ENCODE measurements around the gene IKZF3.
"Not testable (repeated sequence)": the region's sequence is repeated elsewhere in the genome, so short reads cannot be mapped to it uniquely, and the experiment has no call there.

The IKZF3 gene

DNA sequence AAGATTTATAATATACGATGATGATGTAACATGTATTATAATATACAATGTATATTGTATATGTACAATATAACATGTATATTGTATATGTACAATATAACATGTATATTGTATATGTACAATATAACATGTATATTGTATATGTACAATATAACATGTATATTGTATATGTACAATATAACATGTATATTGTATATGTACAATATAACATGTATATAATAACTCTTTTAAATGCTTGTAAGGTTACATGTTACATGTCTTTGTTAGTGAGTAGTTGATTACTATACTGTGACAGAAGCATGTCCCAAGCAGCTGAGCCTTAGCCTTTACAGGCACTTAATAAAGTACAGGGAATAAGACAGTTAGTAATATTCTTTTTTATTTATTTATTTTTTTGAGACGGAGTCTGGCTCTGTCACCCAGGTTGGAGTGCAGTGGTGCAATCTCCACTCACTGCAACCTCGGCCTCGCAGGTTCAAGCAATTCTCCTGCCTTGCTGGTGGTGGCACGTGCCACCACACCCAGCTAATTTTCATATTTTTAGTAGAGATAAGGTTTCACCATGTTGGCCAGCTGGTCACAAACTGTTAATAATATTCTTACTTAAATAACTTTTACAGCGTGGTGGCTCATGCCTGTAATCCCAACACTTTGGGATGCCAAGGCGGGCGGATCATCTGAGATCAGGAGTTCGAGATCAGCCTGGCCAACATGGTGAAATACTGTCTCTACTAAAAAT is 8.0 kb downstream of the IKZF3 start:
- DNase-seq (ENCODE audit: low spot score): not testable (repeated sequence)

DNA sequence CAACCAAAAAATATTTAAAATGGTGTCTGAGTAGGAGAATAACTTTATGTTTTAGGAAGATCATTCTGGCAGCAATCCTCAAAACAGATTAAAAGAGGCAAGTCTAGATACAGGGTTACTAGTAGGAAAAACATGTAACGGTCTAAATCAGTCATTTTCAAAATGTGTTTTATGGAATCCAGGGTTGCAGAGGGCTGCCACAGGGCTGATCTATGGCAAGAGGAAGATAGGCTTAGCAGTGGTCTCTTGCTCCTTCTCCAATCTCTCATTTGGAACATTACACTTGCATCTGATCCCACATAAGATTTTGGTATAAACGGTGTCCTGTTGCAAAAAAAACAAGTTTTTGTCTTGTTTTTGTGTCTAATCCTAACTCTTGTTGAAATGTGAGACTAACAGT is 9.2 kb downstream of the IKZF3 start:
- DNase-seq (ENCODE audit: low spot score): no peak

DNA sequence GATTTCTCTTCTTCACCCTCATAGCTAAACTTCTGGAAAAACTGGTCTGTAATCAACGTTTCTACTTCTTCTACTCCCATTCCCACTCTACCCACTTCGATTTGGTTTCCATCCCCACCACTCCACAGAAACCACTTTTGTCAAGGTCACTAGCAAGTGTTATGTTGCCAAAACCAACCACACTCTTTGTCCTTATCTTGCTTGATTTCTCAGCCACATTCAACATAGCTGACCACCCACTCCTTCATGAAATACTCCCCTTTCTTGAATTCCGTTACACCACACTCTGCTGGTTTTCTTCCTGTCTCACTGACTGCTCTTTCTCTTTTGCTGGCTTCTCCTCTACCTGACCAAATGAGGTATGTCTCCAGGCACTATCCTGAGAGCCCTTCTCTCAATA is 11.9 kb downstream of the IKZF3 start:
- DNase-seq (ENCODE audit: low spot score): no peak

DNA sequence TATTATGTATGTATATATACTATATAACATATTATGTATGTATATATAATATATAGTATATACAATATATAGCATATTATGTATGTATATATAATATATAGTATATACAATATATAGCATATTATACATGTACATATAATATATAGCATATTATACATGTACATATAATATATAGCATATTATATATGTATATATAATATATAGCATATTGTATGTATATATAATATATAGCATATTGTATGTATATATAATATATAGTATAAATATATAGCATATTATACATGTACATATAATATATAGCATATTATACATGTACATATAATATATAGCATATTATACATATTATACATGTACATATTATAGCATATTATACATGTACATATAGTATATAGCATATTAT is 13.9 kb downstream of the IKZF3 start:
- DNase-seq (ENCODE audit: low spot score): not testable (repeated sequence)

DNA sequence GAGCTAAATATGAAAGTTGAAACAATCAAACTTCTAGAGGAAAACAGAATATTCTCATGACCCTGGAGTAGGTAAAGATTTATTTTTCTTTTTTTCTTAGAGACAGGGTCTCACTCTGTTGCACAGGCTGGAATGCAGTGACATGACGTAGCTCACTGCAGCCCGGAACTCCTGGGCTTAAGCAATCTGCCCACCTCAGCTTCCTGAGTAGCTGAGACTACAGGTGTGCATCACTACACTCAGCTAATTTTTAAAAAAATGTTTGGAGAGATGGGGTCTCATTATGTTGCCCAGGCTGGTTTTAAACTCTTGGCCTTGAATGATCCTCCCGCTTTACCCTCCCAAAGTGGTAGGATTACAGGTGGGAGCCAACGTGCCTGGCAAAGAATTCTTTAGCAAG is 15.5 kb downstream of the IKZF3 start:
- no peak for DNase-seq (ENCODE audit: low spot score)

DNA sequence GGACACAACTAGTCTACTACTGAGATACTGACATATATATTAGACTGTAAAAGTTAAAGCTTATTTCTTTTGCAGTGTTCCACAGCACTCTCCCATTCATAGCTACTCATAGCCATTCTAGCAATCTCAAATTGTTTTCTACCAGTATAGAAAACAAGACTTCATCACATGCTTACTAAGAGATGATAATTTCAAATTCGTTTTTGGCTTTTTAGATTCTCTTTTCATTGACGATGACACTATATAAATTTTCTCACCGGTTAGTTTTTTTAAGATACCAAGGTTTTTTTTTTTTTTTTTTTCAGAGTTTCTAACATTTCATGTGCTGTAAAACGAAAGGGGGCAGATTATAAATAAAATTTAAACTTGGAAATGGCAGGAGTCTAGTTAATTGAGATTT is 17.9 kb downstream of the IKZF3 start:
- no peak for DNase-seq (ENCODE audit: low spot score)

DNA sequence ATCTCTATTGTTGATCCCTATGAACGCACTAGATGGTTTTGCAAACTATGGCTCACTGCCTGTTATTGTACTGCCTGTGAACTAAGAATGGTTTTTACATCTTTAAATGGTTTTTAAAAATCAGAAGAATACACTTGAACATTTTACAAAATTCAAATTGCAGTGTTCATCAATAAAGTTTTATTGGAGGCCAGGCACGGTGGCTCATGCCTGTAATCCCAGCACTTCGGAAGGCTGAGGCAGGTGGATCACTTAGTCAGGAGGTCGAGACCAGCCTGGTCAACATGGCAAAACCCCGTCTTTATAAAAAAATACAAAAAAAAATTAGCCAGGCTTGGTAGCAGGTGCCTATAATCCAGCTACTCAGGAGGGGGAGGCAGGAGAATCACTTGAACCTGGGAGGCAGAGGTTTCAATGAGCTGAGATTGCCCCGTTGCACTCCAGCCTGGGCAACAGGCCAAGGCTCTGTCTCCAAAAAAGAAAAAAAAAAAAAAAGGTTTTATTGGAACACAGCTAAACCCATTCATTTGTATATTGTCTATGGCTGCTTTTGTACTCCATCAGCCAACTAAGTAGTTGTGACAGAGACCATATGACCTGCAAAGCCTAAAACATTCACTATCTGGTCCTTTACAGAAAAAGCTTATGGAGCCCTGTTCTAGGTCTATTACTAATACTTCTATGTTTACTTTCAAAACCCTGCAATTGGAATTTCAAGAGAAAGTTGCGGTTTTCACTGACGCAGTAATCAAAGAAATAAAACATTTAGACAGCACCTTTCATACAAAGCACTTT is 18.9 kb downstream of the IKZF3 start:
- DNase-seq (ENCODE audit: low spot score): no peak

DNA sequence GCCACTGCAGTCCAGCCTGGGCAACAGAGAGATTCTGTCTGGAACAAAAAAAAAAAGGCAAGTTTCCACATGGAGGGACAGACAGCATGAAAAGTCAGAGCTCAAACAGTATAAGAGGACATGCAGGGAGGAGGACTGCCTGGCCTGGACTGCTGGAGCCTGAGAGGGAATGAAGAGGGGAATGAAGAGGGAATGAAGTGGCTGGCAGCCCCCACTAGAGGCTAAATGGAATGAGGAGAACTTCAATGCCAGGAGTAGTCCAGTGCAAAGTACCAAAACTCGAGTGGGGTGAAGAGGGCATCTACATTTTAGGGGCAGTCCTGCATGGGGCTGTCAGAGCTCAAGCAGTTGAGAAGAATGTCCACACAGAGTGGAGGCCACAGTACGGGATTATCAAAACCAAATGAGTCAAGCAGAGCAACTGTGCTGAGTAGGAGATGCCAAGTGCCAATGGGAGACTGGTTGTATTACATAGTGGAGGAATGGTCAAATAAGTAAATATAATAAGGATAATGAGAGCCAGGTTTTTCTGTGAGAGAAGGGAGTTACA is 22.9 kb downstream of the IKZF3 start:
- no peak for DNase-seq (ENCODE audit: low spot score)

DNA sequence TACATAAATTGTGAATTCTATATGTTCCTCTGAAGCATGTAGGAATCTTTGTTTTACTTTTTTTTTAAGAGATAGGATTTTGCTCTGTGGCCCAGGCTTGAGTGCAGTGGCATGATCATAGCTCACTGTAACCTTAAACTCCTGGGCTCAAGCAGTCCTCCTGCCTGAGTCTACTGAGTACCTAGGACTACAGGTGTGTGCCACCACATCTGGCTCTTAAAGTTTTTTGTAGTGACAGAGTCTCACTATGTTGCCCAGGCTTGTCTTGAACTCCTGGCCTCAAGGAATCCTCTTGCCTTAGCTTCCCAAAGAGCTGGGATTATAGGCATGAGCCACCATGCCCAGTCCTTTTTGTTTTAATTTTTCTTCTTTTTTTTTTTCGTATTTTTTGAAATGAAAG is 25.3 kb downstream of the IKZF3 start:
- DNase-seq (ENCODE audit: low spot score): no peak

DNA sequence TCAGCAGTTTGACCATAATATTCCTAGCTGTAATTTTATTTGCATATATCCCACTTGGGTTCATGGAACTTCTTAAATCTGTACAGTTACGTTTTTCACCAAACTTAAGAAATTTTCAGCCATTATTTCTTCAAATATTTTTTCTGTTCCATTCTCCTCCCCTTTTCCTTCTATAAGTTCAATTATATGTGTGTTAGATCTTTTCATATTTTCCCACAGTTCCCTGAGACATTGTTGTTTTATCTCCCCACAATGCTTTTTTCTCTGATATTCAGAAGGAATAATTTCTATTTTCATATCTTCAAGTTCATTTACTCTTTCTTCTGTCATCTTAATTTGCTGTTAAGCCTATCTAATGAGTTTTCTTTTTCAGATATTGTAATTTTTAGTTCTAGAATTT is 26.1 kb downstream of the IKZF3 start:
- DNase-seq (ENCODE audit: low spot score): no peak

DNA sequence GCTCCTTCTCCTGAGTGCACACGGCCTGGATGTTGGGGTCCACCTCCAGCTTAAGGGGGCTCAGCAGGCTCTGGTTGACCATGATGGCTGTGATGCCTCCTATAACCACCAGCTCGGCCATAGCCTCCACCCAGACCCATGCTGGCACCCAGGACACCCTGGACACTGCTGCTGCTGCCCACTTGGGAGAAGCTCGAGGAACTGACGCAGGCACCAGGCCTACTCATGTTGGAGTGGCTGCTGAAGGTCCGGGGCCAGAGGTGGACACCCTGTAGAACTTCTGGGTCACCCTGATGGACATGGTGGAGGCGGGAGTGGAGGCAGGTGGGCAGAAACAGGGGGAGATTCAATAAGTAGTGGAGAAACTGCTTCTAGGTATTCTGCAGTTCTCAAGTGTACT is 28.0 kb downstream of the IKZF3 start:
- DNase-seq (ENCODE audit: low spot score): no peak

DNA sequence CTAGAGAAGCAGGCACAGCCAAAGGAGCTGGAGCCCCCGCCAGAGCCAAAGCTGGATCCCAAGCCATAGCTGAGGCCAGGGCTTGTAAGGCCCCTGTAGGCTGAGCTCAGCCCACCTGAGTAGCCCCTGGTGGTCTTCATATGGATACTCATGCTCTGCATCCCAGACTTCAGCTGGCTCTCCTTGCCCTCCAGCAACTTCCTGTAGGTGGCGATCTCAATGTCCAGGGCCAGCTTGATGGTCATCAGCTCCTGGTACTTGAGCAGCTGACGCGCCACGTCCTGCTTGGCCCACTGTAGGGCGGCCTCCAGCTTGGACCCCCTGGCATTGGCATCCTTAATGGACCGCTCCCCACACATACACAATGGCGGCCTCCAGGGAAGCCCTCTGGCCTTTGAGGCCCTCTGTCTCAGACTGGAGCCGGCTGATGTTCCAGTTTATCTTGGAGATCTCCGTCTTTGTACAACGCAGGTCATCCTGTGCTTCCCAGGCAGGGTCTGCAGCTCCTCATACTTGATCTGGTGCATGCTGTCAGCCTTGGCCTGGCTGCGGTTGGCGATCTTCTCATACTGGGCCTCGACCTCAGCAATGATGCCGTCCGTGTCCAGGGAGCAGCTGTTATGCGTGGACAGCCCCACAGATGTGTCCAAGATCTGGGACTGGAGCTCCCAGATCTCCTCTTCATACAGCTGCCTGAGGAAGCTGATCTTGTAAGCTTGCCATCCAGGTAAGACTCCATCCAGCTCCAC is 28.9 kb downstream of the IKZF3 start:
- DNase-seq (ENCODE audit: low spot score): no peak

DNA sequence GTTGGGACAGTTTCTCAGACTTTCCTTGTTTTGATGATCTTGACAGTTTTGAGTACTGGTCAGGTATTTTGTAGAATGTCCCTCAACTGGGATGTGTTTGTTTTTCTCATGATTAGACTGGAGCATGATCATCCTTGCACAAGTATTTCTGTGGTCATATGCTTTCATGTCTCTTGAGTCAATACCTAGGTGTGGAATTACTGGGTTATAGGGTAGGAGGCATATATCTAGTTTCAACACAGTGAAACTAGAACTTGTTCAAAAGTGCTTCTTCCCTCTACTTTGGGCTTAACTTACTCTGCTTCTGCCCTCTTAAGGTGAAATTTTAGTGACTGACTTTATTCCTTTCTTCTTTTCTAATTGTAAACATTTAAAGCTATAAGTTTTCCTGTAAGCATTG is 30.1 kb downstream of the IKZF3 start:
- DNase-seq (ENCODE audit: low spot score): no peak

DNA sequence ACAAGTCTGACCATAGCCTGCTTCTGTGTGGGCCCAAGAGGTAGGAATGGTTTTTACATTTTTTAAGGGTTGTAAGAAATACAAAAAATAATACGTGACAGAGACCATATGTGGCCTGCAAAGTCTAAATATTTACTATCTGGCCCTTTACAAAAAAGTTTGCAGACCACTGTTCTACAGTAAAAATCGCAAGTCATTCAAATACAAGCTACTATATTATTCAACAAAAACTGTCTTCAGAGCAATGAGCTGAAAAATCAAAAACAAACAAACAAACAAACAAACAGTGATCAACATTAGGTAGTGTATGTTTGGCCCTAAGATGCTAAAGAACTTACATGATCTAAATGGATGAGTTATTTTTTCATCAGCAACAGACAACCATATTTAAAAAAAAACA is 32.5 kb downstream of the IKZF3 start:
- no peak for DNase-seq (ENCODE audit: low spot score)

DNA sequence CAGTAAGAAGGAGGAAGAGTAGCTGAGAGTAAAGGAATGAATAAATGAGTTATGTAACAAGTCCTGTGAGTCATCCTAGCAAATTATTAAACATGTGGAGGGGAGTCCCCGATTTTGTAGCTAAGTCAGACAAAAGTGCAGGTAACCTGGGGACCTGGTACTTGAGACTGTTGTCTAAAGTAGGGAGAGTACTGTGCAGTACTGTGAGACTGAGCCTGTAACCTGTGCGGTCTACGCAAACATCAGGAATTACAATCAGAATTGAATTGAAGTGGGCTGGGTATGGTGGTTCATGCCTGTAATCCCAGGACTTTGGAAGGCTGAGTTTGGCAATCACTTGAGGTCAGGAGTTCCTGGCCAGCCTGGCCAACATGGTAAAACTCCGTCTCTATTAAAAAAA is 35.7 kb downstream of the IKZF3 start:
- no peak for DNase-seq (ENCODE audit: low spot score)

DNA sequence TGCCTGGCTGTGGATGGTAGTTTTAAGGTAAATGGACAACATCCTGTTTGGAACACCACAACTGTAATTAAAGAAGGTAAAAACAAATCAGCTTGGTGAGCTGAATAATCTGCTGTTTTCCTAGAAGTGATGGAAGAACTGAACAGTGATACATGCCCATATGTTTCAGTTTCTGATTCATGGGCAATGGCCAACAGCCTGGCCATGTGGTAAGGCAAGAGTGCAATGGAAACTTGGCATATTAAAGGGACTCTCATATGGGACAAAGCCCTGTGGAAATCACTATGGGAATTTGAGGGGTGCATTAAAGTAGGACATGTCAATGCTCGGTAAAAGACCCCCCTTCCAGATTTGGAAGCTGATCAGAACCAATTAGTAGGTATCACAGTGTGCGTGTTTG is 37.8 kb downstream of the IKZF3 start:
- DNase-seq (ENCODE audit: low spot score): no peak

DNA sequence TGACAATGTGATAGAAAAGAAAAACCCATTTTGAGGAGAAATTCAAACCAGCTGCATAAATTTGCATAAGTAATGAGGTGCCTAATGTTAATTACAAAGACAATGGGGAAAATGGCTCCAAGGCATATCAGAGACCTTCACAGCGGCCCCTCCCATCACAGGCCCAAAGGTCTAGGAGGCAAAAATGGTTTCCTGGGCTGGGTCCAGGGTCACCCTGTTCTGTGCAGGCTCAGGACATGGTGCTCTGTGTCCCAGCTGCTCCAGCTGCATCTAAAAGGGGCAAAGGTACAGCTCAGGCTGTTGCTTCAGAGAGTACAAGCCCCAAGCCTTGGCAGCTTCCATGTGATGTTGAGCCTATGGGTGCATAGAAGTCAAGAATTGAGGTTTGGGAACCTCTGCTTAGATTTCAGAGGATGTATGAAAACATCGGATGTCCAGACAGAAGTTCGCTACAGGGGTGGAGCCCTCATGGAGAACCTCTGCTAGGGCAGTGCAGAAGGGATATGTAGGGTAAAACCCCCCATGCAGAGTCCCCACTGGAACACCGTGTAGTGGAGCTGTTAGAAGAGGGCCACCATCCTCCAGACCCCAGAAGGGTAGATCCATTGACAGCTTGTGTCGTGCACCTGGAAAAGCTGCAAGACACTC is 40.6 kb downstream of the IKZF3 start:
- no peak for DNase-seq (ENCODE audit: low spot score)

DNA sequence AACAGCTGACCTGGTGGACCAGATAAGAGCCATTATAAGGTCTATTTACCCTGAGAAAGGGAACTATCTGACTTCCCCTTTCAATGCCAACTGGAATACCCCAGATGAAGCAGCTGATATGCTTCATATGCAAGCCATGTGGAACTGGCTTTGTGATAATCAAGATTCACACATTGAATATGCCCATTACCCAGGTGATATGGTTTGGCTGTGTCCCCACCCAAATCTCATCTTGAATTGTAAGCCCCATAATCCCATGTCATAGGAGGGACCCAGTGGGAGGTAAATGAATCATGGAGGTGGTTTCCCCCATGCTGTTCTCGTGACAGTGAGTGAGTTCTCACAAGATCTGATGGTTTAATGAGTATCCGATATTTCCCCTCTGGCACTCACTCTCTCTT is 42.1 kb downstream of the IKZF3 start:
- DNase-seq (ENCODE audit: low spot score): peak; percentile 18

DNA sequence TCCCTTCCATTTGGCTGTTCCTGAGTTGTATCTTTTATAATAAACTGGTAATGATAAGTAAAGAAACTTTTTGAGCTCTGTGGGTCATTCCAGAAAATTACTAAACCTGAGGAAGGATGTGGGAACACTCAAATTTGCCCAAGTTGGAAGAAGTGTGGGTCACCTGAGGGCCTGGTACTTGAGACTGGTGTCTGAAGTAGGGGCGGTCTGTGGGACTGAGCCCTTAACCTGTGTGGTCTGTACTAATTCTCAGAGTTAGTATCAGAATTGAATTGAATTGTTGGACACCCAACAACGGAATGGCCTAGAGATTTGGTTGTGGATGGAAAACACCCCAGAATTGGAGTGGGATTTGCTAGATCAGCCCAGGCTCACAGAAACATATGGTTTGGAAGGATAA is 43.1 kb downstream of the IKZF3 start:
- no peak for DNase-seq (ENCODE audit: low spot score)

DNA sequence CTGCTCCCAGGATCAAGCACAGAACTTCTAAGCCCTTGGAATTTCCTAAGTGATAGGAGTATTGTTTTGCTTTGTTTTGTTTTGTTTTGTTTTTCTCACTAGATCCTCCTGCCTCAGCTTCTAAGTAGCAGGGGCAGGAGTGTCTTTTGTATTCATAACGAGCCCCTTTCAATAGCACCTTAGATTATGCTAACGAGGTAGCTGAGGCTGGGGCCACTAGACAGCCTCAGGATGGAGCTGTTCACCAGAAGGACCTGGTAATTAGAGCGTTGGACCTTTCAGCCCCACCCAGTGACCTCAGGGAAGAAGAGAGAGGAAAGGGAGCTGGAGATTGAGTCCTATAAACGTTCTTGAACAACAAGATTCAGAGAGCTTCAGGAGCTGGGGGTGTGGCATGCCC is 43.6 kb downstream of the IKZF3 start:
- no peak for DNase-seq (ENCODE audit: low spot score)

DNA sequence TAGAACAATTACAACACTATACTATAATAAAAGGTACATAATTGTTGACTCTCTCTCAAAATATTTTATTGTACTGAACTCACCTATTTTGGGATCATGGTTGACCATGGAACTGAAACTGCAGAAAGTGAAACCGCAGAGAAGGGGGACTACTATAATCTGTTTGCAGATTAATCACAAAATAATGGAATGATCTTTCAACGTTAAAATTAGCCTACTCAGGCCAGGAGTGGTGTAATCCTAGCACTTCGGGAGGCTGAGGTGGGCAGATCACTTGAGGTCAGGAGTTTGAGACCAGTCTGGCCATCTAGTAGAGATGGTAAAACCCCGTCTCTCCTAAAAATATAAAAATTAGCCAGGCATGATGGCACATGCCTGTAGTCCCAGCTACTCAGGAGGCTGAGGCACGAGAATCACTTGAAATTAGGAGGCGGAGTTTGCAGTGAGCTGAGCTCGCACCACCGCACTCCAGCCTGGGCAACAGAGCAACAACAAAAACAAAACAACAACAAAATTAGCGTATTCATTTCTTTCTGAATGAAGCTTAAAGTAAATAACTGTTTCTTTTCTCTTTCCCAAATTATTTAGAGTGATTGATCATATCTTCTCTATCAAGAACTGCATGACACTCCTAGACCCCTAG is 45.6 kb downstream of the IKZF3 start:
- DNase-seq (ENCODE audit: low spot score): peak; percentile 41

DNA sequence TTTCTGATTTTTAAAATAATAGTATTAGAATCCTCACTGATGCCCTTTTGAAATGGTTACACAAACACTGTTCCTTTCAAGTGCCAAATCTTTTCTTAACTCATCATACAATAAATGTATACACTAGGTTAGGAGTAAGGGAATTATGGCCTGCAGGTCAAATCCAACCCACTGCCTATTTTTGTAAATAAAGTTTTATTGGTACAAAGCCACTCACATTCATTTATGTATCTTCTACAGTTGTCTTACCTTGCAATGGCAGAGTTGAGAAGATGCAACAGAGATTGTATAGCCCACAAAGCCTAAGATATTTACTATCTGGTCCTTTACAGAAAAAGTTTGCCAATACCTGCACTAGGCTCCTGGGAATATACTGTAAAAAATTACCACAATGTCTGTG is 47.8 kb downstream of the IKZF3 start:
- DNase-seq (ENCODE audit: low spot score): no peak
